ENCODE results near the gene ZBTB43. TPM values are rescaled to one million over a fixed set of nuclear protein-coding genes. Genes with fewer than 3 reads are reported as not detected.

Gene ZBTB43
- total and polyA plus RNA-seq, 3 experiments from 2014 or later = 14.6 to 22.8 (median 21.8) TPM

DNA sequence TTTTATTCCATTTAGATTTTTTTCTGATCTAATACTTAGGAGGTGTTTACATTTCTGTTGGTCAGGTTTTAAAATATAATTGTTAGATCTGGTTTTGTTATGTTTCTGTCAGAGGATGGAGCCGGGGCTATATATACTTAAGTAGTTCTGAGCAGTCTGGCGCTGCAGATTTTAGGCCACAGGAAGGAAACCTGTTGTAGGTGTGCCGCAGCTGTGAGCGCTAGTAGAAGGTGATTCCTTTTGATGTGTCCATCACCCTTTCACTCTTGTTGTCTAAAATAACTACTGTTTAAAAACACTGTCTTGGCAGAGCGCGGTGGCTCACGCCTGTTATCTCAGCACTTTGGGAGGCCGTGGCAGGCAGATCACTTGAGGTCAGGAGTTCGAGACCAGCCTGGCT is 72.6 kb downstream of the ZBTB43 start:
- Mint-ChIP-seq H3K27ac (peak overlapping the region; percentile 15 to 93 (median 74)), H3K27me3 (no peaks in the 10 kb centered on the region), H3K4me3 (peak overlapping the region in 6 of 7 donors; percentile 28 to 75 (median 56)), H3K4me1 (peaks cover 41 to 50% (median 48%) of the 10 kb centered on the region in 3 donors), H3K36me3 (peaks cover 4 to 35% (median 7%) of the 10 kb centered on the region in 3 donors), H3K9me3 (no peaks in the 10 kb centered on the region)
- CTCF ChIA-PET = no interaction called here
- no peak overlapping the region for H3K4me3 ChIP-seq (ENCODE audit: low read length)
- DNase-seq = peak in 2 of 5 donors; percentile 5 to 32
- H3K4me1 ChIP-seq (ENCODE audit: insufficient read depth, low read length) = no peaks in the 10 kb centered on the region
- no peaks in the 10 kb centered on the region for H3K27me3 ChIP-seq (ENCODE audit: insufficient read depth, low read length, poor library complexity, severe bottlenecking)
- POLR2A ChIA-PET = interaction anchor here (0.5 kb wide), 1 partner anchor 62 kb away, joined by 7 read pairs; no protein-coding TSS in a partner anchor
- H3K36me3 ChIP-seq (ENCODE audit: insufficient read depth, low read length) = peaks cover 17% of the 10 kb centered on the region
- H3K27ac ChIP-seq (ENCODE audit: low read depth, low read length) = no peak overlapping the region
- no peaks in the 10 kb centered on the region for H3K9me3 ChIP-seq (ENCODE audit: low read length)

DNA sequence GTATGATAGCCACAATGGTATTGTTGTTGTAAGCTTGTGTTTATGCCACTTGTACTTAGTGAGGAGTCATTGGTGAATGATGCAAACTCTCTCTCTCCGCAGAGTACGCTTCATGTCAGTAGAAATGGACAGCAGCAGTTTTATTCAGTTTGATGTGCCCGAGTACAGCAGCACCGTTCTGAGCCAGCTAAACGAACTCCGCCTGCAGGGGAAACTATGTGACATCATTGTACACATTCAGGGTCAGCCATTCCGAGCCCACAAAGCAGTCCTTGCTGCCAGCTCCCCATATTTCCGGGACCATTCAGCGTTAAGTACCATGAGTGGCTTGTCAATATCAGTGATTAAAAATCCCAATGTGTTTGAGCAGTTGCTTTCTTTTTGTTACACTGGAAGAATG is 74.4 kb downstream of the ZBTB43 start:
- peak overlapping the region in 1 of 8 donors; percentile 50 for H3K27ac Mint-ChIP-seq
- Histone ChIP-seq H3K4me1 (ENCODE audit: insufficient read depth, low read length) (no peaks in the 10 kb centered on the region), H3K9me3 (ENCODE audit: low read length) (no peaks in the 10 kb centered on the region), H3K4me3 (ENCODE audit: low read length) (no peak overlapping the region), H3K27me3 (ENCODE audit: insufficient read depth, low read length, poor library complexity, severe bottlenecking) (no peaks in the 10 kb centered on the region), H3K27ac (ENCODE audit: low read depth, low read length) (no peak overlapping the region), H3K36me3 (ENCODE audit: insufficient read depth, low read length) (peaks cover 17% of the 10 kb centered on the region)
- H3K36me3 Mint-ChIP-seq = peaks cover 4 to 44% (median 7%) of the 10 kb centered on the region in 3 donors
- no peak for DNase-seq
- no peak overlapping the region for H3K4me3 Mint-ChIP-seq
- POLR2A ChIA-PET = interaction anchor here (0.5 kb wide), 1 partner anchor 39 kb away, joined by 3 read pairs; no protein-coding TSS in a partner anchor
- H3K27me3 Mint-ChIP-seq = no peaks in the 10 kb centered on the region
- no peaks in the 10 kb centered on the region for H3K9me3 Mint-ChIP-seq
- CTCF ChIA-PET = no interaction called here
- H3K4me1 Mint-ChIP-seq = peaks cover 34 to 43% (median 38%) of the 10 kb centered on the region in 3 donors

DNA sequence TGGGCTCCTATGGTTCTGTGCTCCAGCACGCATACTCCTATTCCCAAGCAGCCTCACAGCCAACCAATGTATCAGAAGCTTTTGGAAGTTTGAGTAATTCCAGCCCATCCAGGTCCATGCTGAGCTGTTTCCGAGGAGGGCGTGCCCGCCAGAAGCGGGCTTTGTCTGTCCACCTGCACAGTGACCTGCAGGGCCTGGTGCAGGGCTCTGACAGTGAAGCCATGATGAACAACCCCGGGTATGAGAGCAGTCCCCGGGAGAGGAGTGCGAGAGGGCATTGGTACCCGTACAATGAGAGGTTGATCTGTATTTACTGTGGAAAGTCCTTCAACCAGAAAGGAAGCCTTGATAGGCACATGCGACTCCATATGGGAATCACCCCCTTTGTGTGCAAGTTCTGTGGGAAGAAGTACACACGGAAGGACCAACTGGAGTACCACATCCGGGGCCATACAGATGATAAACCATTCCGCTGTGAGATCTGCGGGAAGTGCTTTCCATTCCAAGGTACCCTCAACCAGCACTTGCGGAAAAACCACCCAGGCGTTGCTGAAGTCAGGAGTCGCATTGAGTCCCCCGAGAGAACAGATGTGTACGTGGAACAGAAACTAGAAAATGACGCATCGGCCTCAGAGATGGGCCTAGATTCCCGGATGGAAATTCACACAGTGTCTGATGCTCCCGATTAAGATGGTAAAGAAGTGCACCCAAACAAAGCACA is 75.5 kb downstream of the ZBTB43 start:
- ChIA-PET CTCF (no interaction called here), POLR2A (no interaction called here)
- Mint-ChIP-seq H3K36me3 (peaks cover 4 to 49% (median 7%) of the 10 kb centered on the region in 3 donors), H3K9me3 (no peaks in the 10 kb centered on the region), H3K4me3 (no peak overlapping the region), H3K27ac (no peak overlapping the region), H3K4me1 (peaks cover 29 to 36% (median 31%) of the 10 kb centered on the region in 3 donors), H3K27me3 (no peaks in the 10 kb centered on the region)
- H3K4me3 ChIP-seq (ENCODE audit: low read length) = no peak overlapping the region
- no peak for DNase-seq
- H3K36me3 ChIP-seq (ENCODE audit: insufficient read depth, low read length) = peaks cover 17% of the 10 kb centered on the region
- no peak overlapping the region for H3K27ac ChIP-seq (ENCODE audit: low read depth, low read length)
- no peaks in the 10 kb centered on the region for H3K4me1 ChIP-seq (ENCODE audit: insufficient read depth, low read length)
- H3K27me3 ChIP-seq (ENCODE audit: insufficient read depth, low read length, poor library complexity, severe bottlenecking) = no peaks in the 10 kb centered on the region
- H3K9me3 ChIP-seq (ENCODE audit: low read length) = no peaks in the 10 kb centered on the region

DNA sequence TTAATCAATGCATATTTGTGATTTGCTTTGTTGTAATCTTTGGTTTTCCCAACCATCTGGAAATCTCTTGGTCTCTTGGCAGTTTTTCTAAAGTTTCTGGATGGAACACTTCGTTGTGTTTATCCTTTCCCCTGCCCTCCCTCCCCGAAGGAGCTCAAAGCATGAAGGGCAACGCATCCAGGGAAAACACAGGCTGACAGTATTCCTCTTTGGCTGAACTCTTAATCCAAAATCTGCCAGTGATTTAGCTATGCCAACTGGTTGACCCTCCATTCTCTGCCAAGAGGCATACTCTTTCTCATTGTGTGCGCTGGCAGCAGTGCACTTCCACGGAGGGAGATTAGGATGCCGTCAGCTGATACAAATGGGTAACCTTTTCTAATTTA is 76.1 kb downstream of the ZBTB43 start:
- H3K36me3 ChIP-seq (ENCODE audit: insufficient read depth, low read length) = peaks cover 17% of the 10 kb centered on the region
- CTCF ChIA-PET = no interaction called here
- Mint-ChIP-seq H3K9me3 (no peaks in the 10 kb centered on the region), H3K4me1 (peaks cover 26 to 32% (median 26%) of the 10 kb centered on the region in 3 donors), H3K36me3 (peaks cover 4 to 52% (median 7%) of the 10 kb centered on the region in 3 donors), H3K27ac (no peak overlapping the region), H3K27me3 (no peaks in the 10 kb centered on the region), H3K4me3 (no peak overlapping the region)
- POLR2A ChIA-PET = no interaction called here
- H3K4me3 ChIP-seq (ENCODE audit: low read length) = no peak overlapping the region
- no peak for DNase-seq
- no peaks in the 10 kb centered on the region for H3K9me3 ChIP-seq (ENCODE audit: low read length)
- no peak overlapping the region for H3K27ac ChIP-seq (ENCODE audit: low read depth, low read length)
- no peaks in the 10 kb centered on the region for H3K27me3 ChIP-seq (ENCODE audit: insufficient read depth, low read length, poor library complexity, severe bottlenecking)
- no peaks in the 10 kb centered on the region for H3K4me1 ChIP-seq (ENCODE audit: insufficient read depth, low read length)

DNA sequence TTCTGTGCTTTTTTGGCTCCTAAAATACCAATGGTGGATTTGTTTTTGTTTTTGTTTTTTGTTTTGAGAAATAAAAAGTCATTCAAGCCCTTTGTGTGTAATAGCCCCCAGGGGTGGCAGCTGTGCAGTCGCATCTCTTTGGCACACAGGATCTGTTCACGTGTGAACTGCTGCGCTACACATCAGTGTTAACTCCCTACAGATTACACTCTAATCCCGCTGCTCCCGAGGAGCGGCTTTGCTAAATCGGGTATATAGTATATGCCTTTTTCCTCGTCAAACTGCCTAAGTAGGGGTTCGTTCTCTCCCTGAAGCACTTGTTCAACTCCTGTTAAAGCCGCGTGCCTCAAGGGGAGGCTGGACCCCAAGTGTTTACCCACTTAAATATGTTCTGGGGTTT is 77.9 kb downstream of the ZBTB43 start:
- H3K27me3 Mint-ChIP-seq = no peaks in the 10 kb centered on the region
- POLR2A ChIA-PET = no interaction called here
- no peaks in the 10 kb centered on the region for H3K9me3 ChIP-seq (ENCODE audit: low read length)
- H3K4me3 Mint-ChIP-seq = no peak overlapping the region
- H3K4me3 ChIP-seq (ENCODE audit: low read length) = no peak overlapping the region
- peaks cover 17% of the 10 kb centered on the region for H3K36me3 ChIP-seq (ENCODE audit: insufficient read depth, low read length)
- no peak for DNase-seq
- no peak overlapping the region for H3K27ac ChIP-seq (ENCODE audit: low read depth, low read length)
- peaks cover 8 to 14% (median 10%) of the 10 kb centered on the region in 3 donors for H3K4me1 Mint-ChIP-seq
- H3K27me3 ChIP-seq (ENCODE audit: insufficient read depth, low read length, poor library complexity, severe bottlenecking) = no peaks in the 10 kb centered on the region
- CTCF ChIA-PET = no interaction called here
- H3K4me1 ChIP-seq (ENCODE audit: insufficient read depth, low read length) = no peaks in the 10 kb centered on the region
- H3K36me3 Mint-ChIP-seq = peaks cover 4 to 56% (median 7%) of the 10 kb centered on the region in 3 donors
- H3K27ac Mint-ChIP-seq = no peak overlapping the region
- no peaks in the 10 kb centered on the region for H3K9me3 Mint-ChIP-seq

DNA sequence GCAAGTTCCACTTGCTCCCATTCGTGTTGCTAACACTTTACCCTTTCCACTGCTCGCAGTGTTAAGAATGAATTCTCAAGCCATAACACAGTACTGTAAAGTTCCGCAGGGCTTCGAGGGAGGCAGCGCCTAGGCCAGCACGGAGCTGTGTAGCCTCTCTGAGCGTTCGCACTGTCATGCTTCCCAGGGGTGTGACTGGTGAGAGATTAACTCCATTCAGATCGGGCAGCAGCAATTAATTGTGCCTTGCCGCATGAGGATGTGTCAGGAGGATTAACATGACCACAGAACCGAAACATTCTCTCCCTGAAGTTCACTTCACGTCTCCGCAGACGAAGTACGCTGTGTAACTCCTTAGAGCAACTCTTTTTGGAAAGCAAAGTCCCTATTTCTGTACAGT is 78.8 kb downstream of the ZBTB43 start:
- Histone ChIP-seq H3K4me1 (ENCODE audit: insufficient read depth, low read length) (no peaks in the 10 kb centered on the region), H3K4me3 (ENCODE audit: low read length) (no peak overlapping the region), H3K9me3 (ENCODE audit: low read length) (no peaks in the 10 kb centered on the region), H3K27me3 (ENCODE audit: insufficient read depth, low read length, poor library complexity, severe bottlenecking) (no peaks in the 10 kb centered on the region), H3K27ac (ENCODE audit: low read depth, low read length) (no peak overlapping the region), H3K36me3 (ENCODE audit: insufficient read depth, low read length) (peaks cover 17% of the 10 kb centered on the region)
- ChIA-PET CTCF (no interaction called here), POLR2A (no interaction called here)
- no peak overlapping the region for H3K27ac Mint-ChIP-seq
- H3K36me3 Mint-ChIP-seq = peaks cover 4 to 56% (median 7%) of the 10 kb centered on the region in 3 donors
- peaks cover 0 to 7% (median 5%) of the 10 kb centered on the region in 3 donors for H3K4me1 Mint-ChIP-seq
- no peak overlapping the region for H3K4me3 Mint-ChIP-seq
- H3K27me3 Mint-ChIP-seq = no peaks in the 10 kb centered on the region
- H3K9me3 Mint-ChIP-seq = no peaks in the 10 kb centered on the region
- no peak for DNase-seq

DNA sequence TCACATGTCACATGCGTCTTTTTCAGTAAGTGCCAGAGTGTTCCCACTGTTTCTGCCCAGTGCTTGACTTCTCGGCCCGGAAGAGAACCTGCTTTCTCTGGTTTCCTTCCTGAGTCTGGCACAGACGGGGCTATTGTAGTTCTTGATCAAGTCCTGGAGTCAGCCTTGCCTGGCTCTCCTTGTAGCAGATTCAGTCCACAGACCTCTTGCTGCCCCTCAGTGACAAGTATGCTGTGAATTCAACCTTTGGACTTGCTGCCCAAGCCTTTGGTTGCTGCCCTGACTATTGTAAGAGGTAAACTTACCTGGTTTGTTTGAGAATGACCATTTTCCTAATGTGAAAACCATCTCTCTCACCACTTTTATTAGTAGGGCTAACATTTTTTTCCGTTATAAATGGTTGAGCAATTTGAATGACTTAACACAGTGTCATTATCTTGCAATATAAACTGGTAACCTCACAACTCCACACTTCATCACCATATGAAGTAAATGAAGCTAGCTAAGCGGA is 80.3 kb downstream of the ZBTB43 start:
- H3K9me3 Mint-ChIP-seq = no peaks in the 10 kb centered on the region
- ChIA-PET CTCF (no interaction called here), POLR2A (no interaction called here)
- H3K27me3 Mint-ChIP-seq = no peaks in the 10 kb centered on the region
- no peaks in the 10 kb centered on the region for H3K9me3 ChIP-seq (ENCODE audit: low read length)
- no peak overlapping the region for H3K27ac Mint-ChIP-seq
- H3K4me1 Mint-ChIP-seq = no peaks in the 10 kb centered on the region
- H3K4me3 ChIP-seq (ENCODE audit: low read length) = no peak overlapping the region
- H3K27ac ChIP-seq (ENCODE audit: low read depth, low read length) = no peak overlapping the region
- no peak overlapping the region for H3K4me3 Mint-ChIP-seq
- peaks cover 7% of the 10 kb centered on the region for H3K36me3 ChIP-seq (ENCODE audit: insufficient read depth, low read length)
- DNase-seq = no peak
- no peaks in the 10 kb centered on the region for H3K4me1 ChIP-seq (ENCODE audit: insufficient read depth, low read length)
- H3K27me3 ChIP-seq (ENCODE audit: insufficient read depth, low read length, poor library complexity, severe bottlenecking) = no peaks in the 10 kb centered on the region
- peaks cover 4 to 42% (median 4%) of the 10 kb centered on the region in 3 donors for H3K36me3 Mint-ChIP-seq

DNA sequence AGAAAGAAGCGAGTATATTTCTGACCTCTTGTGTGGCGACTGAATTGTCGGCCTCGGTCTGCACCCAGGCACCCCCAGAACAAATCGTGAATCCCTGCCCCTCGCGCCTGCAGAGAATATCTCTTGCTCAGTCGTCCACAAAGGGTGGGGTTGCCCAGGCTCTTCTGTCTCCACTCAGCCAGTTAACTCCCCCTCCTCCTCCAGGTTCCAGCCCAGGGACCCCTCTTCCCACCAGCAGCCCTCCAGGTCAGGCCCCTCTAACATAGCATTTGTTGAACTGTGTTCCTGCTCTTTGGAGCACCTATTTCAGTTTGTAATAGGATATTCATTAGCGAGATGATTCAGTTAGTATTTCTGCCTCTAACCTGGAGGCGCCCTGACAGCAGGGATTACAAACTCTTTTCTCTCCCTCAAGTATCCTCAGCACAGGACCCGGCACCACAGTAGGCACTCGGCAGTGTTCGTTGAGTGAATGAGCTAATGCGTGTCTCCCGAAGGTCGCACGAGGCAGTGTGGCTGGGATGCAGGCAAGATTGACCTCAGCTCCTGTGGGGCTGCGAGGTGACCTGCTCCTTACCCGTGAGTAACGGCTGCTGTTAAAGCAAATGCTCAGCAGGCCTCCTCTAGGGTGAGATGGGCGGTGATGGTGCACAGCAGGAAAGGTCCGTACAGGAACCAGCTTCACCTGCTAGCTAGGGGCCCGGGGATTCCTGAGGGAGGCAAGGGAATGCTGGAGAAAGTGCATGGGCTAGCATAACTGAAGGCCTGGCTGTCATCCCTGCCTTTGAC is 81.4 kb downstream of the ZBTB43 start:
- ChIA-PET CTCF (no interaction called here), POLR2A (no interaction called here)

More for the DNA sequence above, 81.4 kb downstream of the ZBTB43 start:
- H3K4me1 ChIP-seq (ENCODE audit: insufficient read depth, low read length) = no peaks in the 10 kb centered on the region
- H3K27ac ChIP-seq (ENCODE audit: low read depth, low read length) = no peak overlapping the region
- DNase-seq = no peak
- H3K36me3 ChIP-seq (ENCODE audit: insufficient read depth, low read length) = no peaks in the 10 kb centered on the region
- no peaks in the 10 kb centered on the region for H3K9me3 Mint-ChIP-seq
- H3K4me1 Mint-ChIP-seq = no peaks in the 10 kb centered on the region
- H3K4me3 ChIP-seq (ENCODE audit: low read length) = no peak overlapping the region
- no peak overlapping the region for H3K4me3 Mint-ChIP-seq
- peaks cover 4 to 33% (median 4%) of the 10 kb centered on the region in 3 donors for H3K36me3 Mint-ChIP-seq
- peak overlapping the region in 1 of 8 donors; percentile 30 for H3K27ac Mint-ChIP-seq
- H3K27me3 ChIP-seq (ENCODE audit: insufficient read depth, low read length, poor library complexity, severe bottlenecking) = no peaks in the 10 kb centered on the region
- no peaks in the 10 kb centered on the region for H3K27me3 Mint-ChIP-seq
- H3K9me3 ChIP-seq (ENCODE audit: low read length) = no peaks in the 10 kb centered on the region

All from CD8-positive, alpha-beta memory T cell (primary cell).